SK-MEL-5 (cell line): Measurements from ENCODE around the gene CEACAM3. TPM values are rescaled to one million over a fixed set of nuclear protein-coding genes. Genes with fewer than 3 reads are reported as not detected.
A peak's percentile ranks its signal among the peaks of the same experiment; 100 is the strongest.
"Not testable (repeated sequence)": the region's sequence is repeated elsewhere in the genome, so short reads cannot be mapped to it uniquely, and the experiment has no call there.

ENCODE experiments used
- DNase-seq: peaks from one replicate; pipeline ENCODE4 v3.0.0-alpha.2; 2016; ENCODE audit warnings: low read depth, low spot score
- in situ Hi-C: cut with HindIII; loops from 2 replicates; pipeline ENCODE4 v1.10.0; 2016; ENCODE audit warnings: low sequenced_read_pairs, high pct_unique_total_duplicates, low pct_unique_long_range_greater_than_20kb
- polyA plus RNA-seq, 2 experiments: library from polyadenylated mRNA; depleted of rRNA; stranded (reverse); fragments of >200 nt; gene quantifications; 2 replicates each; pipeline ENCODE4 v1.2.3, GENCODE V29; 2015
- total RNA-seq: library from RNA; depleted of rRNA; stranded (reverse); fragments of >200 nt; shearing (Covaris generic); gene quantifications from 2 replicates; pipeline ENCODE4 v1.2.3, GENCODE V29; 2014; rRNA removed

The CEACAM3 gene
- total RNA-seq: not detected in 2 replicates
- polyA plus RNA-seq (2015; cell fraction: cytosol; rRNA removed): not detected in 2 replicates
- polyA plus RNA-seq (2015; cell fraction: nucleus; rRNA removed): not detected in 2 replicates

GRCh38 chr19:41796362-41796761, at the start of gene CEACAM3:
TSS of gene CEACAM3 (plus strand) at chr19:41796587. CDS start at chr19:41796678, 91 bp downstream.
- no peak for DNase-seq
- in situ Hi-C loops: no loop called here

DNA sequence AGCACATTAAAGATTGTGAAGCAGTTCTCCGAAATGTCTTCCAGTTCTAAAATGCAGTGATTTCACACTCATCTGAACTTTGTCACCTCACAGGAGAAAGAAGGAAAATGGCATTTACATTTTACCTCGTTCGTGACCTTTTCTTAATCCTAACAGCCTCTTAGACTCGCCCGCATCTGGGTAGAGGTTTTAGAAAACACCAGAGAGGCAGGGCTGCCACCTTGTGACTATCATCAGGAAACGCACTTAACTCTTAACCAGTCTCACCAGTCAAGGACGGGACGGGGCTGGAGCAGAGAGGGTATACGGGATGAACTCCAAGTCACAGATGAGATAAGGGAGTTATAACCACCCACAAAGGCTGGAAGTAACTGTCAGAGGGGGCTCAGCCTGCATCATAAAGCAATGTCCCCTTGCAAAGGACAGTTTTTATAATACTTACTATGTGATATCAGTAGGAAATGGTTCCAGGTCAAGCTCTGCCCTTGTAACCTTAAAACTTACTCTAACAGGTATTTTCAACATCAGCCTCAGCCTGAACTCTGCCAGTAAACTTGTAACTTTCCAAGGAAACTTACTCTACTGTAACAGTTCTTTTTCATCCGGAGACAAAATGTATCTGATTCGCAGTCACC, 49.7 kb upstream of the CEACAM3 start:
- in situ Hi-C loops: no loop called here
- peak; percentile 72 for DNase-seq

DNA sequence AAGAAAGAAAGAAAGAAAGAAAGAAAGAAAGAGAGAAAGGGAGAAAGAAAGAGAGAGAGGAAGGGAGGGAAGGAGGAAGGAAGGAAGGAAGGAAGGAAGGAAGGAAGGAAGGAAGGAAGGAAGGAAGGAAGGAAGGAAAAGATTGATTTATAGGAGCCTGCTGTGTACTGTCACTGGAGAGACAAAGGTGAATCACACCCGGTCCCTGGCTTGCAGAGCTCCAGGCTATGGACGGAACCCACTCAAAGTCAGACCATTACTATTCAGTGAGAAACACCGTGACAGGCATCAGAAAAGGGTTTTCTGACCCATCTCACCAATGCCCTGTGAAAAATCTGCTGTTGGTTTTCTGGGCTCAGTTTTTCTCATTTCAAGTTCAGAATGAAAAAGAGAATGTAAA, 48.4 kb upstream of the CEACAM3 start:
- in situ Hi-C loops: no loop called here
- DNase-seq: no peak

DNA sequence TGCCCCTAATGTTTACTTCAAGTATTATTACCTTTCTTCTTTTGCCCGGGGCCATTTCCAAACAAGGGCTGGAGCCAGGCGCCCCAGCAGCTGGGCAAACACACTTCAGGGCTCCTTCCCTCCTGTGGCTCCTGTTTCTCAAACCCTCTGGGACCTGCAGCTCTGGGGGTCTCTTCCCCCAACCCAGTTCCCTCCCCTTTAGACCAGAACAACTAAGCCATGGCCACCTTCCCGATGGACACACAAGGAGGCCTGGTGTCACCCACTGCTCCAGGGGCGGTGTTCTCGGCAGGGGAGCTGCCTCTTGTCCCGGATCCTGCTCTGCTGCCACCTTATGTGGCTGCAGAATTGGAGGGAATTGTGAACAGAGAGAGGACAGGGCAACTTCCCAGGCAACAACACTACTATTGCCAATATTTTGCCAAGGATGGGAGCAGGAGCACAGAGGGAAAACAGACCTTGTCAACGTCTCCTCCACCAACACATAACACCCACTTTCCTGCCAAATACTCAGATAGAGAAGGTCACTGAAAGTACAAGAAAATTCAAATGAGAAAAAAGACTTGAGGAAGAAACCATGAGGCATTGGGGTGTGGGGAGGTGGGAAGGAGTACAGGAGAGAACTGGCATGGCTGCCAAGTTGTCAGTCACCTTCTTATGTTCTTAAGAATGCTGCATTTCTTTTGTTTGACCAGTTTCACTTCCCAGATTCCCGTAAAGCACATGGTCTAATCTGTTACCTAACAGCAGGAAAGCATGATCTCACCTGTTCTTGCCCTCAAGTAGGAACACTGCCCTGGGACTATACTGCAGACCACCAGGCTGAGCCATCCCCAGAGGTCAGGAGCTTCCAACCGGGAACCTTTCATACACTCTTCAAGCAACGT, 45.9 kb upstream of the CEACAM3 start:
- DNase-seq, in situ Hi-C loops: not testable (repeated sequence)

- peak; percentile 69 for DNase-seq
- in situ Hi-C loops: no loop called here
Measured at GRCh38 chr19:41753159-41753558, 43.2 kb upstream of the CEACAM3 start.

- in situ Hi-C loops: no loop called here
- peak; percentile 72 for DNase-seq
Measured at GRCh38 chr19:41753936-41754529, 42.4 kb upstream of the CEACAM3 start.

GRCh38 chr19:41755328-41755913, 41.0 kb upstream of the CEACAM3 start, which contains the start of gene CEACAM6:
TSS of gene CEACAM6 (plus strand) at chr19:41755530. CDS start at chr19:41755639, 109 bp downstream.
- DNase-seq: no peak
- in situ Hi-C loops: no loop called here

- DNase-seq: no peak
- in situ Hi-C loops: no loop called here
Measured at GRCh38 chr19:41758846-41759245, 37.5 kb upstream of the CEACAM3 start.

GRCh38 chr19:41767115-41767514, 29.3 kb upstream of the CEACAM3 start:
- no peak for DNase-seq
- in situ Hi-C loops: no loop called here

DNA sequence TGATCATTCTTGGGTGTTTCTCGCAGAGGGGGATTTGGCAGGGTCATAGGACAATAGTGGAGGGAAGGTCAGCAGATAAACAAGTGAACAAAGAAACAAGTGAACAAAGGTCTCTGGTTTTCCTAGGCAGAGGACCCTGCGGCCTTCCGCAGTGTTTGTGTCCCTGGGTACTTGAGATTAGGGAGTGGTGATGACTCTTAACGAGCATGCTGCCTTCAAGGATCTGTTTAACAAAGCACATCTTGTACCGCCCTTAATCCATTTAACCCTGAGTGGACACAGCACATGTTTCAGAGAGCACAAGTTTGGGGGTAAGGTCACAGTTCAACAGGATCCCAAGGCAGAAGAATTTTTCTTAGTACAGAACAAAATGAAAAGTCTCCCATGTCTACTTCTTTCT, 28.3 kb upstream of the CEACAM3 start:
- in situ Hi-C loops, DNase-seq: not testable (repeated sequence)

DNA sequence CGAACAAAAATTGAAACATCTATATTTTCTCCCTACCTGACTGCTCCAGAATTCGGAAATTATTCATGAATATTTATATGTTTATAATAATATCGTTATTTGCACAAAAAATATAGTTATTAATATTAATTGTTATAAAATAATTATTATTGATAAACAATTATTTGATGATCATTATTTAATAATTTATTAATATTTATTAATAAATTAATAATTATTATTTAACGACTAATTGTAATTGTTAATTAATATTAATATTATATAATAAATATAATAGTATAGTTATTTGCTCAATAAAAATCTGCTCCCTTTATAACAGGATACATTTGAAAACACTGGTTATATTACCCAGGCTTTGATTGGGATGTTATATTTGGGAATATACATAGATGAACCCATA, 26.8 kb upstream of the CEACAM3 start:
- in situ Hi-C loops: no loop called here
- no peak for DNase-seq

GRCh38 chr19:41771410-41771809, 25.0 kb upstream of the CEACAM3 start:
- in situ Hi-C loops: no loop called here
- no peak for DNase-seq

GRCh38 chr19:41774515-41774980, 21.8 kb upstream of the CEACAM3 start:
- in situ Hi-C loops: no loop called here
- DNase-seq: no peak

- DNase-seq: no peak
- in situ Hi-C loops: no loop called here
Measured at GRCh38 chr19:41776700-41777099, 19.7 kb upstream of the CEACAM3 start.

DNA sequence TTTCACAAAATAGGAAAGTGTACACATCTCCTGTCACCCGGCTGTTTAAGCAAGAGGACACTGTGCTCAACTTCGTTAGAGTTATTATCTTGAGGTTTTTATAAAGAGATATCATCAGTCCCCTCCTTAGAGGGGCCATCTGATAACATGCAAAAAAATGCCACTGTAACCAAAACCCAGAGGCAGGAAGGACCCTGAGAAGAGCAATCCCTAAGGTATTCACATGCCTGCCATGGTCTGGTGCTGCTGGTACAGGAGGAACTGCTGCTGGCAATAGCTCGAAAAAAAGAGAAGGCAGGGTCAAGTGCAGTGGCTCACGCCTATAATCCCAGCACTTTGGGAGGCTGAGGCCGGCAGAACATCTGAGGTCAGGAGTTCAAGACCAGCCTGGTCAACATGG, 12.8 kb upstream of the CEACAM3 start:
- DNase-seq: no peak
- in situ Hi-C loops: no loop called here

DNA sequence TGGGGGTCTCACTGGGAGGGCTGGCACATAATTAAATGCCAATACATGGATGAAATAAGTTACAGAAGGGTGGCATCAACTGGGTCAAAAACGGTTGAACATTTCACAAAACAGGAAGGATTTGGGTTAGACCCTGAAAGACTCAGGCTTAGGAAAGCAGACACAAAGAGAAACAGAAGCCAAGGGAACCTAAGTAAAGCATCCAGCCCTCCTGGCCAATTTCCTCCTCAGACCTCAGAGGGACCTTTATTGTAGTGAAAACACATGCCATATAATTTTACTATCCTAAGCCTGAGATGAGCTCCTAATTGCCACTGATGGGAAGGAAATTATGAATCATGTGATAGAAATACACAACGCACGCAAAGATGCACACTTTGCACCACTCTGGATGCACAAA, 12.1 kb upstream of the CEACAM3 start:
- no peak for DNase-seq
- in situ Hi-C loops: no loop called here

DNA sequence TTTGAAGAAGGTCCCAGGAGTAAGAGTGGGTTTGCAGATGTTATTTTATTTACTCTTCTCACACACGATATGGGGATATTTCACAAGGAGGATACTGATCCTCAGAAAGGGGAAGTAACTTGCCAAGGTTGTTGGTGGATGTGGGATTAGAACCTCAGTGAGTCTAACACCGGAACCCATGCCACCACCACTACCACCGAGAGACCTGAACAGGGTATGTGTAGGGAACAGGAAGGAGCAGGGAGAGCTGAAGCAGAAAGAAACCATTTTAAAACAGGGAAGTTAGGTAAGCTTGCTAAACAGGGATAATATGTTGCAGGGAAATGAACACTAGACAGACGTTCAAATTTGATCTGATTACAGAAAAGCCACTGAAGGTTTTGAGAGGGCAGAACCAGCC, 11.6 kb upstream of the CEACAM3 start:
- DNase-seq: no peak

GRCh38 chr19:41785653-41786052, 10.7 kb upstream of the CEACAM3 start:
- in situ Hi-C loops: no loop called here
- DNase-seq: peak; percentile 82

More for the DNA sequence above, 11.6 kb upstream of the CEACAM3 start:
- in situ Hi-C loops: no loop called here
